HG03045 (cell line): ENCODE results near the gene APH1A.
"Not testable (repeated sequence)": the region's sequence is repeated elsewhere in the genome, so short reads cannot be mapped to it uniquely, and the experiment has no call there.

Source experiments
- ATAC-seq: cut with Tn5 transposase; IDR thresholded peaks from one replicate; pipeline ENCODE4 v1.9.1; 2021; ENCODE audit warnings: mild to moderate bottlenecking, moderate library complexity; ENCODE audit not compliant: unreplicated experiment

The APH1A gene

DNA sequence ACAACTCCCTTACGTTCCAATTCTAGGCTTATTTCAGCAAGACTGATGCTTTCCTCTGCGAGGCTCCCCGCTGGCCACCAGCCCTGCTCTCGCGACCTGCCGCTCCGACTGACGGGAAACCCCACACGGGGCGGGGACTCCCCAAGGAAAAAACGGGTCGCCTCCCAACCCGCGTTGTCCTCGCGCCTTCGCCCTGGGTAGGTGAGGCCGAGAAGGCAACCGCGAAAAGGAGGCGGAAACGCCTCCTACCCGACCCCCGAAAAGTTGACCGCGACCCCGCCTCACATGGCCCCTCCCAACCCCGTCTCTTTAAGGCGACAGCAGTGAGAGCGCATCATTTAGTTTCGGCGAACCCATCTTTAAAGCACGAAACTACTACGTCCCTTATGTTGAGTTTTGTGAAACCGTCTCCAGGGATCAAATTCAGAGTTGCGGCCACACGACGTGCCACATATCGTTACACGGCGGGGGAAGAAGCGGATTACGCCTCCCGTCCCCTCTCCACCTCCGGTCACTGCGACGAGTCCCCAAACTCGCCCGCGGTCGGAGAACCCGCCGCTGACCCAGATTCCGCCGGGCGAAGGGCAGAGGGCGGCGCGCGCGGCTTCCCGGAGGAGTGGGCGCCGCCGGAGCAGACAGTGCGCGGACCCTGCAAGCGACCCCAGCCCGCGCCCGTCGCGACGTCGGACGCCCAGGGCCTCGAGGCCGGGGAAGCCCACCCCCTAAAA is 34.1 kb downstream of the APH1A start:
- ATAC-seq: peak; percentile 60

DNA sequence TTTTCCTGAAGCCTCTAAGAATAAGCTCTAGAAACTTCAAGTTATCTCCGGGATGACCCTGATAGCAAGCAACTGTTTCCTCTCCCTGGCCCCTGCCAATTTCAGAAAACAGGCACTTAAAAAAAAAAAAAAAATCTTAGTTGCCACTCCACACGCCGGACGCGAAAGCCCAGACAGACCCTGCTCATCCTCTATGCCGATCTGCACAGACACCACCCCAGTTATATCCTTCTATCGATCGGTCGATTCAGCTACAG is 34.6 kb downstream of the APH1A start:
- no peak for ATAC-seq

DNA sequence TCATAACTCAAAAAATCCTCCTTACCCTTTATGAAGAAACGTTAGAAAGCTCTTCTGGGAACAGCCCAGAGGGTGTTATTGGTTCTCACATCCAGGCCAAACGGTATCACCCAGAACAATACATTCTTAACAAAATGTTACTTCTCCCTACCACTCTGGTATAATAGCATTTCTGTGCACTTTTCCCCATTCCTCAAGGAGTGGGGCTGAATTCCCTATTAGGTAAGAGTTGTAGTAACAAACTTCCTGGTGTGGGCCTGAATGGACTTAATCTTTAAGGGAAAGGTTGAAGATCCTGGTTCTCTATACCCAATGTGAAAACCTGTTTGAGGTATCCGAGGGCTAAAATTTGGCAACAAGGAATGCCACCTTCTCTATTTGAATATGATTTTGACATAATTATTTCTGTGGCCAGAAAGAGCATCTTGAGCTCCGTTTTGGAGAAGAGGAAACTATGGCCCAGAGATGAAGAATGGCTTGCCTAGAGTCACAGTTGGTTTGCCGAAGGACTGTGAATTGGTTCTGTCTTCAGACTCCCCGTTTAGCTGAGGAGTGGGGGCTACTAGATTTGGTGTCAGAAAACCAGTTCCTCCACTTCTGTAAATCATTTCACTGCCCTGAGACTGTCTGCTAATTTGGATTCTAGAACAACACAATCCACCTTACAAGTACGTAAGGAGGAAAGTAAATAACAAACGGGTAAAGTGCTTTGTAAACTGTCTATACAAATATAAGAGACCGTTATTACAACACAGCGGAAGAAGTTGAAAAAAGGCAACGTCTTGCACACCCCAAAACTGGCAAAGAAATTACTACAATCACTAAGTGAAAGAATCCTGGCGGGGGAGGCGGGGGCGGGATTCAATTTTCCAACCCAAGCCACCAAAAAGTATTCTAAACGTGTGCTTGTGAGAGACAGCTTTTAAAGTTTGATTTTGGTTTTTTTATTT is 35.2 kb downstream of the APH1A start:
- no peak for ATAC-seq

DNA sequence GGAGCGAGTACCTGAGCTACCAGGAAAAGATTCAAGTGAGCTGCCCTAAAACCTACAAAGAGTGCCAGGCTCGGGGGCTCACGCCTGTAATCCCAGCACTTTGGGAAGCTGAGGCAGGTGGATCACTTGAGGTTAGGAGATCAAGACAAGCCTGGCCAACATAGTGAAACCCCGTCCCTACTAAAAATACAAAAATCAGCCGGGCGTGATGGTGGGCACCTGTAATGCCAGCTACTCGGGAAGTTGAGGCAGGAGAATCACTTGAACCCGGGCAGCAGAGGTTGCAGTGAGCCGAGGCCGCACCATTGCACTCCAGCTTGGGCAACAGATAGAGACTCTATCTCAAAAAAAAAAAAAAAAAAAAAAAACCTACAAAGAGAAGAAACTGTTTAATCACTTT is 35.9 kb downstream of the APH1A start:
- ATAC-seq: not testable (repeated sequence)

DNA sequence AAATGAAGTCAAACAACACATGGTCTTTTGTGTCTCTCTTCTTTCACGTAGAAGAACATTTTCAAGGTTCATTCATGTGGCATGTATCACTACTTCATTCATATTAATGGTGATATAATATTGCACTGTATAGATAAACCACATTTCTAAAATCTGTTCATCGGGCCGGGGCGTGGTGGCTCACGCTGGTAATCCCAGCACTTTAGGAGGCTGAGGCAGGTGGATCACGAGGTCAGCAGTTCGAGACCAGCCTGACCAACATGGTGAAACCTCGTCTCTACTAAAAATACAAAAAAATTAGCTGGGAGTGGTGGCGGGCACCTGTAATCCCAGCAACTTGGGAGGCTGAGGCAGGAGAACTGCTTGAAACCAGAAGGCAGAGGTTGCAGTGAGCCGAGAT is 40.6 kb downstream of the APH1A start:
- ATAC-seq: not testable (repeated sequence)

DNA sequence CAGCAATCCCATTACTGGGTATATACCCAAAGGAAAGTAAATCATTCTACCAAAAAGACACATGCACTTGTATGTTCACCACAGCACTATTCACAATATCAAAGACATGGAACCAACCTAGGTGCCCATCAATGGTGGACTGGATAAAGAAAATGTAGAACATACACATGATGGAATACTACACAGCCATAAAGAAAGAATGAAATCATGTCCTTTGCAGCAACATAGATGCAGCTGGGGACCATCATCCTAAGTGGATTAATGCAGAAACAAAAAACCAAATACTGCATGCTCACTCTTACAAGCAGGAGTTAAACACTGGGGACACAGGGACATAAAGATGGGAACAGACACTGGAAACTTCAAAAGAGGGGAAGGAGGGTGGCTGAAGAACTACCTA is 41.6 kb downstream of the APH1A start:
- ATAC-seq: no peak

DNA sequence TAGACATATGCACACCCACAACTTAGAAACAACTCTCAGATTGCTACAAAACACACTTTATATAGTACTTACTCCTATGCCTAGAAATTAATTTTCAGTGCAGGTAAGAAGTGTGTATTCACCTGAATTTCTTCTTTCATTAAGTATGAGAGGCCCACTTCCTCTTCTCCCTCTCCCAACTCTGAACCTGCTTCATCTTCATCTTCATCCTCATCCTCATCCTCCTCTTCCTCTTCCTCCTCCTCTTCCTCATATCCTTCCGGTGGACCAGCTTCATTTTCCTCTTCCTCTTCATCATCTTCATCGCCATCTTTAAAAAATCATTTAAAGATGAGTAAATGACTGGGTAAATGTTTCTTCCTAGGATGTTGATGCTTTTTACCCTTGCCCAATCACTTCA is 42.3 kb downstream of the APH1A start:
- ATAC-seq: no peak

DNA sequence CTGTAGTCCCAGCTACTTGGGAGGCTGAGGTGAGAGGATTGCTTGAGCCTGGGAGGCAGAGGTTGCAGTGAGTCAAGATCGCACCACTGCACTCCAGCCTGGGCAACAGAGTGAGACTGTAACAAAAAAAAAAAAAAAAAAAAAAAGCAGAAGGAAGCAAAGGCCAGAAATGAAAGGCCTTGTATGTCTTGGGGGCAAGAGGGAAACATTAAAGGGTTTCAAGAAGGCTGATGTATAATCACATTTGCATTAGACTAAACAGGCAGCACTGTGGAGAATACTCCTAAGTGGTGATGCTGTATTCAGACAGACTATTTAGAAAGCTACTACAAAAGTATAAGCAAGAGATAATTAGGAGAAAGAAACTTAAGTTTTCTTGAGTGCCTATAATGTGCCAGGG is 43.3 kb downstream of the APH1A start:
- no peak for ATAC-seq

DNA sequence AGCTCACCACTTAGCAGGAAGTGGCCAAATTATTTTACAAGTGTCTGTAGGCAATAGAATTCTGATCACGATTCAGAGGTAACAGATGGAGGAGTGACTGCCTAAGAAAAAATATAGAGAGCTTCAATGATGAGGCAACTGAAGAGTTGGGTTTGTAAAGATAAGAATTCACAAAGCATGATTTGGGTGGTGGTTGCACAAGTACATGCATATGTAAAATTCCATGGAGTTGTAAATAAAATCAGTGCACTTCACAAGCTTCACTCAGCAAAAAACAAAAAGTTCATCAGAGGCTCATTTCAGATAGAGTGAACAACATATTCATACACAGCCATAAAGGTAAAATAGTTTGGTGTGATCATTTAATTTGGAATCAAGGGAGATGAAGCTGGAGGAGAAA is 43.8 kb downstream of the APH1A start:
- no peak for ATAC-seq

DNA sequence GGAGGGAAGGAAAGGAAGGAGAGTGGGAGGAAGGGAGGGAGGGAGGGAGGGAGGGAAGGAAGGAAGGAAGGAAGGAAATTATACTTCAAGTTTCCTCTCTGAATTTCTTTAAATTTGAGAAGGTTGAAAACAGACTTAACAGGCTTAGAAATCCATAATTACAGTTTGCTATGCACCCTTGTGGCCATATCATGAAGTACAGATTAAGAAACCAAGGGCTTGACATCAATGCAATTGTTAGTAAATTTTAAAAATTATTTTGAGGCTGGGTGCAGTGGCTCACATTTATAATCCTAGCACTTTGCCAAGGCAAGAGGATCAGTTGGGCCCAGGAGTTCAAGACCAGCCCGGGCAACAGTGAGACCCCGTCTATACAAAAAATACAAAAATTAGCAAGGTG is 47.3 kb downstream of the APH1A start:
- no peak for ATAC-seq

DNA sequence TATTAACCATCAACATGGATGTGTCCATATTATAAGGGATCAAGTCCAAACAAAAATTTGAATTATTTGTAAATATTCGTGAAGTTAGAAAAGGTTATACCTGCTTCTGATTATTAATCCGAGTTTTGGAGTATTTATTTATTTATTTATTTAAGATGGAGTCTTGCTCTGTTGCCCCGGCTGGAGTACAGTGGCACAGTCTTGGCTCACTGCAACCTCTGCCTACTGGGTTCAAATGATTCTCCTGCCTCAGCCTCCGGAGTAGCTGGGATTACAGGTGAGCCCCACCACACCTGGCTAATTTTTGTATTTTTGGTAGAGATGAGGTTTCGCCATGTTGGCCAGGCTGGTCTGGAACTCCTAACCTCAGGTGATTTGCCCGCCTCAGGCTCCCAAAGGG is 53.0 kb downstream of the APH1A start:
- ATAC-seq: not testable (repeated sequence)
